Thyroid gland (tissue), 4 donors: ENCODE measurements around the gene GLYATL1B.

Source experiments
- CTCF ChIP-seq, 6 experiments: fragments of 200-600 bp in 3 of 6; fragments of 450-650 bp in 3 of 6; sonication (generic) in 3 of 6; IDR thresholded peaks; one replicate each; pipeline ENCODE4 v1.5.1; 2016 to 2019; ENCODE audit warnings: antibody characterized with exemption in 6 of 6, mild to moderate bottlenecking in 2 of 6, inconsistent platforms in 1 of 6, moderate library complexity in 1 of 6
- POLR2A ChIP-seq, 2 donors: fragments of 450-650 bp; IDR thresholded peaks; one replicate each; pipeline ENCODE4 v1.6.1; 2017; ENCODE audit warnings: antibody characterized with exemption in 2 of 2, mild to moderate bottlenecking in 2 of 2, moderate library complexity in 1 of 2

- no peak for TF ChIP-seq CTCF (IDR thresholded peaks at IDR 0.05)
- TF ChIP-seq POLR2A (IDR thresholded peaks at IDR 0.05) = no peak
Measured at GRCh38 chr11:59141191-59141590, 55.1 kb downstream of the GLYATL1B start.
